Testis (tissue), 3 donors: ENCODE measurements around the gene FLYWCH1. TPM values are rescaled to one million over a fixed set of nuclear protein-coding genes. Genes with fewer than 3 reads are reported as not detected.
A peak's percentile ranks its signal among the peaks of the same experiment; 100 is the strongest.

Experiments
- DNase-seq: peaks from one replicate; pipeline ENCODE4 v3.0.0-alpha.2; 2019
- H3K27ac ChIP-seq, 2 donors: fragments of 200-600 bp; sonication (generic); one replicate each; pipeline ENCODE4 v1.5.1; 2019
- H3K27me3 ChIP-seq: fragments of 200-600 bp; sonication (generic); one replicate; pipeline ENCODE4 v1.5.1; 2019
- H3K36me3 ChIP-seq: fragments of 200-600 bp; sonication (generic); one replicate; pipeline ENCODE4 v1.5.1; 2017; ENCODE audit warnings: low read depth; ENCODE audit errors: missing control alignments
- H3K4me1 ChIP-seq: fragments of 200-600 bp; sonication (generic); one replicate; pipeline ENCODE4 v1.5.1; 2019
- H3K4me3 ChIP-seq, 2 donors: fragments of 200-600 bp; sonication (generic); one replicate each; pipeline ENCODE4 v1.5.1; 2017 to 2019
- H3K9me3 ChIP-seq: fragments of 200-600 bp; sonication (generic); one replicate; pipeline ENCODE4 v1.5.1; 2017
- POLR2A ChIP-seq: fragments of 450-650 bp; IDR thresholded peaks from one replicate; pipeline ENCODE4 v1.6.1; 2017; ENCODE audit warnings: antibody characterized with exemption, mild to moderate bottlenecking, moderate library complexity
- WGBS, 2 donors: methylation state at CpG; one replicate each; pipeline ENCODE4 v1.1.5; 2018; 5-methylcytosine and 5-hydroxymethylcytosine counted together
- intact Hi-C: fragments of 100-400 bp; cut with DNase I; formaldehyde crosslinking; loops from one replicate; pipeline ENCODE4 v1.15.1; 2023; ENCODE audit warnings: low total_unique reads
- polyA plus RNA-seq: library from polyadenylated mRNA; stranded (reverse); fragments of 350-450 nt; fragmentation: Illumina TruSeq; extraction: RNeasy Lipid Tissue Mini Kit (QIAGEN cat#74804); gene quantifications from one replicate; pipeline ENCODE4 v1.2.3, GENCODE V29; 2014; ENCODE audit warnings: low read depth, low replicate concordance; ENCODE audit not compliant: insufficient read depth
- total RNA-seq, 2 donors: library from RNA; depleted of rRNA; stranded (reverse); fragments of >200 nt; gene quantifications; one replicate each; pipeline ENCODE4 v1.2.3, GENCODE V29; 2016
- TF ChIP-seq, protein P1 (sequence below), 3 experiments: fragments of 450-650 bp in 2 of 3; fragments of 200-600 bp in 1 of 3; sonication (generic) in 1 of 3; IDR thresholded peaks; one replicate each; pipeline ENCODE4 v1.5.1; 2016 to 2019; ENCODE audit warnings: antibody characterized with exemption in 3 of 3, mild to moderate bottlenecking in 2 of 3, moderate library complexity in 1 of 3

Gene FLYWCH1
- total and polyA plus RNA-seq, 3 donors from 2014 or later = 12.5 to 31.0 (median 26.7) TPM

DNA sequence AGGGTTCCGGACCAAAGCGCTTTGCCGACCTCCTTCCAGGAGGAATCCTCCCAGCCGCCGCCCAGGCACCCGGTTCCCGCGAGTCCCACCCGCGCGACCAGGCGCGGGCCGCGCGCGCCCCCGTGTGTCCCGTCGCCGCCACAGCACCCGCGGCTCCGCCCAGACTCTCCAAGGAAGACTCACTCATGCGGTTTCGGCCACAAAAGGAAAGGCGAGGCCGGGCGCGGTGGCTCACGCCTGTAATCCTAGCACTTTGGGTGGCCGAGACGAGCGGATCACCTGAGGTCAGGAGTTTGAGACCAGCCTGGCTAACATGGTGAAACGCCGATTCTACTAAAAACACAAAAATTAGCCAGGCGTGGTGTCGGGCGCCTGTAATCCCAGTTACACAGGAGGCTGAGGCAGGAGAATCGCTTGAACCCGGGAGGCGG lies 72.0 kb downstream of the FLYWCH1 start:
- DNase-seq = peak; percentile 86
- H3K9me3 ChIP-seq = no peaks in the 10 kb centered on the region
- H3K27ac ChIP-seq = no peak overlapping the region
- 8 to 12% methylated on average over 28 to 42 of the region's 42 CpGs for WGBS, 2 donors
- H3K27me3 ChIP-seq = no peaks in the 10 kb centered on the region
- peak overlapping the region; percentile 5 to 29 for H3K4me3 ChIP-seq
- peaks cover 31% of the 10 kb centered on the region for H3K4me1 ChIP-seq
- no peak for TF ChIP-seq POLR2A
- TF ChIP-seq, protein P1, sequence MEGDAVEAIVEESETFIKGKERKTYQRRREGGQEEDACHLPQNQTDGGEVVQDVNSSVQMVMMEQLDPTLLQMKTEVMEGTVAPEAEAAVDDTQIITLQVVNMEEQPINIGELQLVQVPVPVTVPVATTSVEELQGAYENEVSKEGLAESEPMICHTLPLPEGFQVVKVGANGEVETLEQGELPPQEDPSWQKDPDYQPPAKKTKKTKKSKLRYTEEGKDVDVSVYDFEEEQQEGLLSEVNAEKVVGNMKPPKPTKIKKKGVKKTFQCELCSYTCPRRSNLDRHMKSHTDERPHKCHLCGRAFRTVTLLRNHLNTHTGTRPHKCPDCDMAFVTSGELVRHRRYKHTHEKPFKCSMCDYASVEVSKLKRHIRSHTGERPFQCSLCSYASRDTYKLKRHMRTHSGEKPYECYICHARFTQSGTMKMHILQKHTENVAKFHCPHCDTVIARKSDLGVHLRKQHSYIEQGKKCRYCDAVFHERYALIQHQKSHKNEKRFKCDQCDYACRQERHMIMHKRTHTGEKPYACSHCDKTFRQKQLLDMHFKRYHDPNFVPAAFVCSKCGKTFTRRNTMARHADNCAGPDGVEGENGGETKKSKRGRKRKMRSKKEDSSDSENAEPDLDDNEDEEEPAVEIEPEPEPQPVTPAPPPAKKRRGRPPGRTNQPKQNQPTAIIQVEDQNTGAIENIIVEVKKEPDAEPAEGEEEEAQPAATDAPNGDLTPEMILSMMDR (IDR thresholded peaks at IDR 0.05) = peak; percentile 57 to 89 (median 86)
- no peaks in the 10 kb centered on the region for H3K36me3 ChIP-seq
- intact Hi-C loops = no loop called here

DNA sequence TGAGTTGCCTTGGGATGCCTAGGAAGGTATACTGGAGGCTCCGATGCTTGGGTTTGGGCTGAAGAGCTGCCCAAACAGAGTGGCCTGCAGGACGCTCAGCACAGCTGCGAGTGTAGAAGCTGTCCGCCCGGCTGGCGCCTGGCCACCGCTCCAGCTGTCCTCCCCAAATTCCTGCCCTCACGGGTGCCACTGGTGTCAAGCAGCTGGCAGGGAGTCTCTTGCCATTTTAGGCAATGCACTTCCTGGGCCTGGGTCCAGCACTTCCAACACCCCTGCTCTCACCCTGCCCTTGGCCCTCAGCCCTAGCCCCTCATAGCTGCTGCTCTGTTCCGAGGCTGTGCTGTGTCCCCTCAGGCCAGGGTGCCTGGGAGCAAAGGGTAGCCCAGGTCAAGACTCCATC lies 73.7 kb downstream of the FLYWCH1 start:
- no peaks in the 10 kb centered on the region for H3K27me3 ChIP-seq
- no peak for DNase-seq
- H3K36me3 ChIP-seq = no peaks in the 10 kb centered on the region
- H3K9me3 ChIP-seq = no peaks in the 10 kb centered on the region
- TF ChIP-seq, protein P1 (IDR thresholded peaks at IDR 0.05) = no peak
- no peak for TF ChIP-seq POLR2A
- intact Hi-C loops = no loop called here
- H3K4me3 ChIP-seq = no peak overlapping the region
- no peak overlapping the region for H3K27ac ChIP-seq
- WGBS, 2 donors = 34% methylated on average over 9 of the region's 9 CpGs
- H3K4me1 ChIP-seq = peaks cover 24% of the 10 kb centered on the region

DNA sequence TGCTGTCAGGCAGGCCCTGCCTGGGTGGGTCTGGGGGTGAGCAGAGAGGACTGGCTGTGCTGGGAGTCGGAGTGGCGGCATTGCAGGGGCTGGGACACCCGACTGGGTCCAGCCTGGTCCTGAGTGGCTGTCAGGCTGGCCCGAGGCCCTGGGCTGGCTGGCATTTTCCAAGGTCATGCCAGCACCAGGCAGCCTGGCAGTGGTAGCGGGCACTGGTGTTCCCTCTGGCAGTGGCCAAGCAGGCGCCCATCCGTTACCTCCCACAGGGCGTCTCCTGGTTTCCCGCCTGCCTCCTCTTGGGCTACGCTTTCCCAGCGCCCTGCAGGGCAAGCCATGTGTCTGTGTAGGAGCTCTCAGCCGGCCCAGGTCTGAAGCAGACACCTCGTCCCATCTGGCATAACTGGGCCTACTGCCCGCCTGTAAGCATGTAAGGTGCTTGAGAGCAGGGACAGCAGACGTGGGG lies 74.2 kb downstream of the FLYWCH1 start:
- TF ChIP-seq, protein P1 (IDR thresholded peaks at IDR 0.05) = no peak
- no peak for TF ChIP-seq POLR2A
- DNase-seq = no peak
- no peaks in the 10 kb centered on the region for H3K36me3 ChIP-seq
- intact Hi-C loops = no loop called here
- no peaks in the 10 kb centered on the region for H3K9me3 ChIP-seq
- H3K4me1 ChIP-seq = peaks cover 21% of the 10 kb centered on the region
- H3K4me3 ChIP-seq = no peak overlapping the region
- WGBS, 2 donors = 20 to 60% methylated on average over 1 to 15 of the region's 15 CpGs
- no peak overlapping the region for H3K27ac ChIP-seq
- no peaks in the 10 kb centered on the region for H3K27me3 ChIP-seq

DNA sequence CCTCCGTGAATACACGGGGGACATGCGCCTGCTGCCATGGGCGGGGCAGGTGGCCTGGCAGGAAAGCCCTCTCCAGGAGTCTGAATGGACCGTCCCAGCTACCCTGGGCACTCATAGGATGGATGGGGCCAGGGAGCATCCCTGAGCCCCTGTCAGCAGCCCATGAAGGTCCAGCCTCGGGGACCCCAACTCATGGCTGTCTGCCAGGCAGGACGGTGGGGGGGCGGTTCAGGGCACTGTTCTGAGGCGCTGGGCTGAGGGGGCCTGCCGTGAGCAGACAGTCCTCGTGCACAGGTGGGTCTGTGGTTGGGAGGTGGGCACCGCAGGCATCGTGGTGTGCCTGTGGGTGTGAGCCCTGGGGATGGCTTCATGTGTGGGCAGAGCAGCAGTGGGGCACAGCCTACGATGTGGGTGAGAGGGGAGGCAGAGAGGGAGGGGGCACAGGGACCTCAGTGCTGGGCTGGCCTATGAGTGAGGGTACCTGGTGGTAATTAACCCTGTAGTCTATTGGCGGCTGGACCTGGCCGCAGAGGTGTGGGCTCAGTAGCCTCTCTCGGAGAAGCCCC lies 75.0 kb downstream of the FLYWCH1 start:
- TF ChIP-seq, protein P1 (IDR thresholded peaks at IDR 0.05) = no peak
- no peak for TF ChIP-seq POLR2A
- Histone ChIP-seq H3K27ac (no peak overlapping the region), H3K36me3 (no peaks in the 10 kb centered on the region), H3K27me3 (no peaks in the 10 kb centered on the region), H3K4me1 (peaks cover 13% of the 10 kb centered on the region), H3K9me3 (no peaks in the 10 kb centered on the region), H3K4me3 (no peak overlapping the region)
- intact Hi-C loops = no loop called here
- no peak for DNase-seq
- 80 to 89% methylated on average over 8 to 17 of the region's 17 CpGs for WGBS, 2 donors

DNA sequence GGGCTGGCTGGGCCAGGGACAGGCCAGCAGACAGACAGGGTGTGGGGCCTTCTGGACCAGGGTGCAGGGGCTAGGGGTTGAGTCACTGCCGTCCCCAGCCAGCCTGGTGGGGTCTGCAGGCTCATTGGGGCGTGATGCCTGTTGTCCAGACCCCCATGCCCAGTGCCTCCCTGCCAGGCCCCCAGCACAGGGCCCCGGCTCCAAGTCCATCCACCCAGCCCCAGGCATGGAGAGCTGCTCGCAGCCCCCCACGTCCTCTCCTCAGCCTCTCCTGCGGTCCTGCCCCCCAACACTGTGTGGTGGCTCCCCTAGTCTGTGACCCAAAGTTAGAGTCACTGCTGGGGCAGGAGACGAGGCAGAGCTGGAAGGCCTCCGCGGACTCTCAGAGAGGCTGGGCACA lies 75.6 kb downstream of the FLYWCH1 start:
- no peak overlapping the region for H3K4me3 ChIP-seq
- peaks cover 10% of the 10 kb centered on the region for H3K4me1 ChIP-seq
- DNase-seq = no peak
- H3K9me3 ChIP-seq = no peaks in the 10 kb centered on the region
- H3K27me3 ChIP-seq = no peaks in the 10 kb centered on the region
- no peak overlapping the region for H3K27ac ChIP-seq
- no peaks in the 10 kb centered on the region for H3K36me3 ChIP-seq
- intact Hi-C loops = no loop called here
- 97% methylated on average over 9 of the region's 9 CpGs; no CpG with 5 or more reads in 1 of the 2 donors for WGBS, 2 donors
- TF ChIP-seq POLR2A = no peak
- TF ChIP-seq, protein P1 (IDR thresholded peaks at IDR 0.05) = no peak
